Loucy (cell line): ENCODE results near the gene ANP32A.

Experiments used
- H2AFZ ChIP-seq: fragments of 200-600 bp; sonication (generic); 2 replicates; pipeline ENCODE4 v1.6.0; 2016; ENCODE audit warnings: antibody characterized with exemption, mild to moderate bottlenecking, low read length, moderate library complexity
- H3F3A ChIP-seq: fragments of 200-600 bp; 2 replicates; pipeline ENCODE4 v1.6.0; 2016; ENCODE audit warnings: antibody characterized with exemption, low read depth, mild to moderate bottlenecking
- H3K27me3 ChIP-seq: fragments of 200-600 bp; sonication (generic); 2 replicates; pipeline ENCODE4 v1.6.1; 2014; ENCODE audit warnings: low read length, mild to moderate bottlenecking; ENCODE audit not compliant: insufficient read depth, poor library complexity, severe bottlenecking
- H3K36me3 ChIP-seq: fragments of 200-600 bp; sonication (generic); 2 replicates; pipeline ENCODE4 v1.6.1; 2016; ENCODE audit warnings: low read length; ENCODE audit not compliant: insufficient read depth
- H3K4me1 ChIP-seq: fragments of 200-600 bp; sonication (generic); 2 replicates; pipeline ENCODE4 v1.5.1; 2014; ENCODE audit warnings: low read length, mild to moderate bottlenecking; ENCODE audit not compliant: insufficient read depth, poor library complexity, severe bottlenecking
- H3K4me2 ChIP-seq: fragments of 200-600 bp; sonication (generic); 2 replicates; pipeline ENCODE4 v1.6.0; 2014; ENCODE audit warnings: antibody characterized with exemption, low read length, low read depth, mild to moderate bottlenecking; ENCODE audit not compliant: poor library complexity, severe bottlenecking
- H3K4me3 ChIP-seq: fragments of 200-600 bp; sonication (generic); 2 replicates; pipeline ENCODE4 v1.5.1; 2014; ENCODE audit warnings: low read length, mild to moderate bottlenecking, mixed read lengths; ENCODE audit not compliant: poor library complexity, severe bottlenecking
- H3K79me2 ChIP-seq: fragments of 200-600 bp; sonication (generic); 2 replicates; pipeline ENCODE4 v1.6.1; 2014; ENCODE audit warnings: low read length; ENCODE audit not compliant: insufficient read depth
- H3K9ac ChIP-seq: fragments of 200-600 bp; sonication (generic); 2 replicates; pipeline ENCODE4 v1.6.0; 2014; ENCODE audit warnings: mild to moderate bottlenecking, low read depth, low read length, moderate library complexity; ENCODE audit not compliant: poor library complexity, severe bottlenecking
- H3K9me2 ChIP-seq: fragments of 200-600 bp; sonication (generic); replicated peaks from 2 replicates; pipeline ENCODE4 v1.6.1; 2016; ENCODE audit warnings: low read depth, low read length, mixed read lengths
- H3K9me3 ChIP-seq: fragments of 200-600 bp; sonication (generic); 2 replicates; pipeline ENCODE4 v1.6.1; 2014; ENCODE audit warnings: mild to moderate bottlenecking, antibody characterized with exemption, low read length, low read depth; ENCODE audit not compliant: insufficient read depth
- H4K20me1 ChIP-seq: fragments of 200-600 bp; sonication (generic); 2 replicates; pipeline ENCODE4 v1.6.0; 2014; ENCODE audit warnings: antibody characterized with exemption, low read length, mild to moderate bottlenecking; ENCODE audit not compliant: insufficient read depth, poor library complexity, severe bottlenecking
- CTCF ChIP-seq: fragments of 200-600 bp; sonication (generic); conservative IDR thresholded peaks from 2 replicates; pipeline ENCODE4 v1.5.1; 2014; ENCODE audit warnings: mild to moderate bottlenecking, antibody characterized with exemption, low read length
- EZH2phosphoT487 ChIP-seq: fragments of 200-600 bp; IDR thresholded peaks from 2 replicates; pipeline ENCODE4 v1.6.1; 2018; ENCODE audit warnings: antibody characterized with exemption, mild to moderate bottlenecking, moderate library complexity, borderline replicate concordance

ANP32A gene

DNA sequence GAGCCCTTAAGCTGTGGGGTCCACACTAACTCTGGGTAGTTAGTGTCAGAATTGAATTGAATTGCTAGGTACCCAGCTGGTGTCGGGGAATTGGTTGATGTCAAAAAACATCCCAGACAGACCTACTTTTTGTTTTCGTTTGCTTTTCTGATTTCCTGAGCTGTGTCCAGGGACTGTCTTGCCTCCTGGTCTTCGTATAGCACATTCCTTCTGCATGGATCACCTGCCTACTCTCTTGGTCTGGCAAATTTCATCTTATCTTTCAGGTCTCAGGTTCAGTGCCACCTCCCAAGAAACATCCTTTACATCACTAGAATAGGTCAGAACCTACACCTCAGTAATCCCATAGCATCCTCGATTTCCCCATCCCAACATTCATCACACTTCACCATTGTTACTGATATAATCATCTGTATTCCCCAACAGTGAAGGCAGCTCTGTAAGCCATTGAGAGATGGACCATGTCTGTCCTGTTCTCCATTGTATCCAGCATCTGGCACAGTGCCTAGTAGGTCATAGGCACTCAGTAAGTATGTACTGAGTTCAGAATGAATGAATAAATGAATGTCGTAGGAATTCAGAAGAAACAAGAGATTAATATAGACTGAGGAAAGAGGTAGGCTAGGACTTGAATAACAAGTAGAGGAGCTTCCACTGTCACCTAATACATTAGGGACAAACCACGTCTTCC is 81.2 kb downstream of the ANP32A start:
- H3K27me3 ChIP-seq: no peaks in the 10 kb centered on the region
- H3K4me2 ChIP-seq: no peak overlapping the region
- H3K4me3 ChIP-seq: no peak overlapping the region
- H3K79me2 ChIP-seq: no peaks in the 10 kb centered on the region
- H3K9me2 ChIP-seq: no peaks in the 10 kb centered on the region
- no peaks in the 10 kb centered on the region for H3K9me3 ChIP-seq
- no peak for TF ChIP-seq CTCF
- no peak for TF ChIP-seq EZH2phosphoT487
- H3K36me3 ChIP-seq: no peaks in the 10 kb centered on the region
- H4K20me1 ChIP-seq: no peaks in the 10 kb centered on the region
- H2AFZ ChIP-seq: no peak overlapping the region
- peaks cover 8% of the 10 kb centered on the region for H3K4me1 ChIP-seq
- H3F3A ChIP-seq: no peaks in the 10 kb centered on the region
- H3K9ac ChIP-seq: no peak overlapping the region

DNA sequence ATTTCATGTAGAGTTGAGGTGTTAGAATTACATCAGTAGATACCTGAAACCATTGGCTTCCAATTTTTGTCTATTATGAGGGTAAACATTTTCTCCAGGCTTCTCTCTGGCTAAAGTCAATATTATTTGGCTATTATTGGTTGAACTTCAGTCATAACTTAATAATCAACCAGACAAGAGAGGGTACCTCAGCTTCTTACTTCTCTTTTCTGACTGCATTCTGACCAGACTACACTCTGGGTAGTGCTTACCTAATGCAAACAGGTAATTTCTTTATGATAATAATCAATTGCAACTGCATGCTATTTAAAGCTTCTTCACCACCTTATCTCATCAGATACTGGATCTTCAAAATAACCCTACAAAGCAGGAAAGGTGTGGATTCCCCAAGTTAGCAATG is 85.1 kb downstream of the ANP32A start:
- Histone ChIP-seq H3K9me2 (no peaks in the 10 kb centered on the region), H3K4me3 (no peak overlapping the region), H3K4me1 (peaks cover 9% of the 10 kb centered on the region), H3K9ac (no peak overlapping the region), H3F3A (no peaks in the 10 kb centered on the region), H3K9me3 (no peaks in the 10 kb centered on the region), H2AFZ (no peak overlapping the region), H3K4me2 (no peak overlapping the region), H3K36me3 (no peaks in the 10 kb centered on the region), H4K20me1 (no peaks in the 10 kb centered on the region), H3K27me3 (no peaks in the 10 kb centered on the region), H3K79me2 (no peaks in the 10 kb centered on the region)
- no peak for TF ChIP-seq EZH2phosphoT487
- TF ChIP-seq CTCF: no peak

DNA sequence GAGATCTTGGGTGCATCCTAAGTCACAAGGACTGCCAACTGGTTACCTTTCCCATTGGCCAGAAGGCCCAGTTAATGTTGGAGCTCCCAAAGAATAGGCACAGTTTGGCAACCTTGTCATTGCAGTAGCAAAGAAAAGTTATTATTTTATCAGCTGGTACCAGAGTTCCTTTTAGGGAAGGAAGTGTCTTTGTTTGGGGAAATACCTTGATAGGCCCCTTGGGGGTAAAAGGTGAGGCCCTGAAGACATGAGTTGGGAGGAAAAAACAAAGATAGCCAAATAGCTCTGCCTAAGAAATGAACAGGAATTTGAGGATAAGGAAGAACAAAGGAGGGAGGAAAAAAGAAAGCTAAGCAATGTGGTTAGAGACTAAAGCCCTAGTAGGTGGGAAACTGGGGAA is 85.8 kb downstream of the ANP32A start:
- H3K4me3 ChIP-seq: no peak overlapping the region
- no peak for TF ChIP-seq CTCF
- no peak for TF ChIP-seq EZH2phosphoT487
- H3K9ac ChIP-seq: no peak overlapping the region
- no peaks in the 10 kb centered on the region for H3K79me2 ChIP-seq
- no peak overlapping the region for H2AFZ ChIP-seq
- no peaks in the 10 kb centered on the region for H3F3A ChIP-seq
- H3K9me2 ChIP-seq: no peaks in the 10 kb centered on the region
- H3K27me3 ChIP-seq: no peaks in the 10 kb centered on the region
- H4K20me1 ChIP-seq: no peaks in the 10 kb centered on the region
- H3K4me1 ChIP-seq: peaks cover 9% of the 10 kb centered on the region
- no peaks in the 10 kb centered on the region for H3K36me3 ChIP-seq
- H3K4me2 ChIP-seq: peak overlapping the region; percentile 18
- no peaks in the 10 kb centered on the region for H3K9me3 ChIP-seq
